CD4-positive, alpha-beta T cell treated with Interferon gamma for 1 hour (primary cell): Measurements from ENCODE around the gene SGTA.
"Not testable (repeated sequence)": the region's sequence is repeated elsewhere in the genome, so short reads cannot be mapped to it uniquely, and the experiment has no call there.

ENCODE experiments used
- DNase-seq: peaks from one replicate; pipeline ENCODE4 v3.0.0-alpha.2; 2020

The SGTA gene

GRCh38 chr19:2792666-2793065, 9.6 kb upstream of the SGTA start:
- not testable (repeated sequence) for DNase-seq

GRCh38 chr19:2791876-2792275, 8.8 kb upstream of the SGTA start:
- DNase-seq, result no peak

GRCh38 chr19:2791440-2791839, 8.4 kb upstream of the SGTA start:
- no peak for DNase-seq

GRCh38 chr19:2790557-2791271, 7.6 kb upstream of the SGTA start:
- DNase-seq, result no peak

- no peak for DNase-seq
Measured at GRCh38 chr19:2790194-2790556, 7.1 kb upstream of the SGTA start.

GRCh38 chr19:2788237-2788636, 5.2 kb upstream of the SGTA start:
- no peak for DNase-seq

- DNase-seq, result no peak
Measured at GRCh38 chr19:2787115-2787514, 4.0 kb upstream of the SGTA start.

GRCh38 chr19:2785244-2785997, 2.3 kb upstream of the SGTA start, which contains the start of gene THOP1:
Gene THOP1, plus strand, starts transcription at chr19:2785503. Its CDS starts 160 bp downstream, at chr19:2785663.
- peak; percentile 99 for DNase-seq

GRCh38 chr19:2783781-2784145, 690 bp upstream of the SGTA start:
- DNase-seq, result no peak

- no peak for DNase-seq
Measured at GRCh38 chr19:2782329-2782935, 641 bp downstream of the SGTA start.

- no peak for DNase-seq
Measured at GRCh38 chr19:2780284-2780683, 2.8 kb downstream of the SGTA start.

- DNase-seq, result no peak
Measured at GRCh38 chr19:2779121-2779740, 3.8 kb downstream of the SGTA start.

GRCh38 chr19:2777952-2778683, 5.0 kb downstream of the SGTA start:
- DNase-seq, result no peak

- peak; percentile 70 for DNase-seq
Measured at GRCh38 chr19:2775556-2776430, 7.3 kb downstream of the SGTA start.

- DNase-seq, result peak; percentile 19
Measured at GRCh38 chr19:2774953-2775555, 8.0 kb downstream of the SGTA start.

GRCh38 chr19:2774083-2774679, 8.9 kb downstream of the SGTA start:
- no peak for DNase-seq

- no peak for DNase-seq
Measured at GRCh38 chr19:2771786-2772674, 11.0 kb downstream of the SGTA start.

GRCh38 chr19:2770055-2771013, 12.7 kb downstream of the SGTA start:
- DNase-seq, result no peak

GRCh38 chr19:2769218-2769617, 13.9 kb downstream of the SGTA start:
- DNase-seq, result no peak
